ENCODE results near the gene SUN2.
"Not testable (repeated sequence)": the region's sequence is repeated elsewhere in the genome, so short reads cannot be mapped to it uniquely, and the experiment has no call there.

The SUN2 gene, protein sequence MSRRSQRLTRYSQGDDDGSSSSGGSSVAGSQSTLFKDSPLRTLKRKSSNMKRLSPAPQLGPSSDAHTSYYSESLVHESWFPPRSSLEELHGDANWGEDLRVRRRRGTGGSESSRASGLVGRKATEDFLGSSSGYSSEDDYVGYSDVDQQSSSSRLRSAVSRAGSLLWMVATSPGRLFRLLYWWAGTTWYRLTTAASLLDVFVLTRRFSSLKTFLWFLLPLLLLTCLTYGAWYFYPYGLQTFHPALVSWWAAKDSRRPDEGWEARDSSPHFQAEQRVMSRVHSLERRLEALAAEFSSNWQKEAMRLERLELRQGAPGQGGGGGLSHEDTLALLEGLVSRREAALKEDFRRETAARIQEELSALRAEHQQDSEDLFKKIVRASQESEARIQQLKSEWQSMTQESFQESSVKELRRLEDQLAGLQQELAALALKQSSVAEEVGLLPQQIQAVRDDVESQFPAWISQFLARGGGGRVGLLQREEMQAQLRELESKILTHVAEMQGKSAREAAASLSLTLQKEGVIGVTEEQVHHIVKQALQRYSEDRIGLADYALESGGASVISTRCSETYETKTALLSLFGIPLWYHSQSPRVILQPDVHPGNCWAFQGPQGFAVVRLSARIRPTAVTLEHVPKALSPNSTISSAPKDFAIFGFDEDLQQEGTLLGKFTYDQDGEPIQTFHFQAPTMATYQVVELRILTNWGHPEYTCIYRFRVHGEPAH

DNA sequence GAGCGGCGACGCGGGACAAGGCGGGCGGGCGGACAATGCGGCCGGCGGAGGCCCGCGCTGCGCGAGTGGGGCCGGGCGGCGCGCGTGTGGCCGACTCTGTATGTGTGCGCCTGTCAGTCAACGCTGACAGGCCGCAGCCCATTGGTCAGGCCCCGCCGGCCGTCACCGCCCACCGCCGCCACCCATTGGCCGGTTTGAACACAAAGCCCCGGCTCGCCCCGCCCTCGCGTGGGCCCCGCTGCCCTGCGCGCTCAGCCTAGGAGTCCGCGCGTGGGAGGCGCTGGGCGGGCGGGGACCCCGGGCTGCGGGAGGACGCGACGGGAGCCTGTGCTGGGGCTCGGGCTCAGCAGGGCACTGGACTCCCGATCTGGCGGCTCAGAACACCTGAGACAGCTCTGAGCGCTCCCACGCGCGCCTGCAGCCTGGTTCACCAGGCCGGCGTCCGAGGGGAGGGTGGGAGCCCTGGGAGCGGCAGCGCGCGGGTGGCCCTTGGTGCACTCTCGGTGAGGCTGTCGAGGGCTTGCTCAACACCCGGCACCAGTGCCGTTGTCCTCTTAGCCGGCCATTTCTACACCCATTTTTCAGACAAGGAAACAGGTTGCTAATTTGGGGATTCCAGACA is at the start of gene SUN2:
Gene SUN2, minus strand, starts transcription at position 88 of the 622 bp plus-strand sequence. CDS start 3,370 bp downstream, outside the sequence.
- peak; percentile 97 for DNase-seq

DNA sequence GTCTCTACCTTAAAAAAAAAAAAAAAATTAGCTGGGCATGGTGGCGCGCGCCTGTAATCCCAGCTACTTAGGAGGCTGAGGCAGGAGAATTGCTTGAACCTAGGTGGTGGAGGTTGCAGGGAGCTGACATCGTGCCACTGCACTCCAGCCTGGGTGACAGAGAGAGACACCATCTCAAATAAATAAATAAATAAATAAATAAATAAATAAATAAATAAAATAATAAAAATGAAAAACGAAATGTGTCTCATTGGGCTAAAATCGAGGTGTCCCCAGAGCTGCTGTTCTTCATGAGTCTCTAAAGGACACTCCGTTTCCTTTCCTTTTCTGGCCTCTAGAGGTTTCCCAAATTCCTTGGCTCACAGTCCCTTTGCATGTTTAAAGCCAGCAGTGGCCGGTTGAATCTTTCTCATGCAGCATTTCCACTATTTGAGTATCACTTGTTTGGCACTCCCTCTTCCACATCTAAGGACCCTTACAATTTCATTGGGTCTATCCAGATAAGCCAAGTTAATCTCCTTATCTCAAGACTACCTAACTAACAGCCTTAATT is 49.3 kb upstream of the SUN2 start:
- DNase-seq = not testable (repeated sequence)

DNA sequence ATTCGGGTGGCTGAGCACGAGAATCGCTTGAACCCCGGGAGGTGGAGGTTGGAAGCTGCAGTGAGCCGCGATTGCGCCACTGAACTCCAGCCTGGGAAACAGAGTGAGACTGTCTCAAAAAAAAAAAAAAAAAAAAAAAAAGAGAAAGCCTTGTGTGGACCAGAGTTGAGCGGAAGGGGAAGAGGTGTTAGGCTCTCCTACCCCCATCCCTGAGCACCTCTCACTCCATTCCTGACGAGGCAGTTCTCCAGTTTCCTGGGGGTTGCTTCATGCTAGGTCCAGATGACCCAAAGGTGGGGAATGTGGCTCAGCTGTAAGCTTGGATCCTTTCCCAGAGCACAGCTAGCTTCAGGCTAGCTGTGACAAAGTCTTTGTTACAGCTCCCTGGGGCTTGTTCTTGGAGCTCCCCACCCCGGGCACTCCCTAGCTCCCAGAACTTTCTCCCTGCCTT is 46.9 kb upstream of the SUN2 start:
- no peak for DNase-seq

DNA sequence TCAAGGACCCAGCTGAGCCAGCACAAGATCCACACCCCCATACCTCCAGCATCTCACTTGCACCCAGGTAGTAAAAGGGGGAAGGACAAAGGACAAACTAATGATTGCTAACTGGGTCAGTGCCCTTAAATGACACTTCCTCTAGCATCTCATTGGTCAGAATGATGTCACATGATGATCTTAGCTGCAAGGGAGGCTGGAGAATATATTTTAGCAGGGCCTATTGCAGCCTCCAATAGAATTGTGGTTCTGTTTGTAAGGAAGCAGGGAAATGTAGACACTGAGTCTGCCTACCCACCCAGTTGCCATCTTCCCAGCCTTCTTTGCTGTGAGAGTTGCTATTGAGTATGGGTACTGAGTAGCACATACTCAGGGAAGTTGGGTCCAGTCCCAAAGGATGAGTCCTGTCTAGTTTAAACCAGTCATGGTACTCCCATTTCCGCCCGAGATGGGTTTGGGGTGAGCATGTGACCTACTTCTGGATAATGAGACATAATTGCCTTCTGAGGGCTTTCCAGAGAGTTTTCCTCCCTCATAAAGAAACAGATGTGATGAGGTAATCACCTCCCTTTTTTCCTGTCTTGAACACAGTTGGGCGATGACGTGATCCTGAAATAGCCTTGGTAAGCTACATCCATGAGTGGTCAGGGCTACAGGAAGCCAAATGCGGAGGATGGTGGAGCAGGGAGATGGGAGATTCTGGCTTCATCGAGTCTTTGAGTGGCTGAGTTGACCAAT is 43.6 kb upstream of the SUN2 start:
- no peak for DNase-seq

DNA sequence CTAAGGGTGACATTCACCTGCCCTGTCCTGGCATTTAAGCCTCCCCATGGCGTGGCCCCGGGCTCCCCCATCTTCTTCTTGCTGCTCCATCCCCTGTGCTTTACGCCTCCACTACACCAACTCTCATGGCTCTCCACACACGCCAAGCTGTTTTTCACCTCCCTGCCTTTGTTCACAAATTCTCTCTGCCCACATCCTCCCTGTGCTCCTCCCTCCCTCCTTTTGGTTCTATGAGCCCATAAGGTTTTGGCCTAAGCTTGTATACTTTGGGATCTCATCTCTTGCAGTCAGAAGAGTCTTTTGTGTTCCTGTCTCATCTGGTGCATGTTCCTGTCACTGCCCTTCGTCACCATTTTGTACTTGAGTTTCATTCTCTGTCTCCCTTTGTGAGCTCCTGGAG is 42.7 kb upstream of the SUN2 start:
- peak; percentile 21 for DNase-seq

DNA sequence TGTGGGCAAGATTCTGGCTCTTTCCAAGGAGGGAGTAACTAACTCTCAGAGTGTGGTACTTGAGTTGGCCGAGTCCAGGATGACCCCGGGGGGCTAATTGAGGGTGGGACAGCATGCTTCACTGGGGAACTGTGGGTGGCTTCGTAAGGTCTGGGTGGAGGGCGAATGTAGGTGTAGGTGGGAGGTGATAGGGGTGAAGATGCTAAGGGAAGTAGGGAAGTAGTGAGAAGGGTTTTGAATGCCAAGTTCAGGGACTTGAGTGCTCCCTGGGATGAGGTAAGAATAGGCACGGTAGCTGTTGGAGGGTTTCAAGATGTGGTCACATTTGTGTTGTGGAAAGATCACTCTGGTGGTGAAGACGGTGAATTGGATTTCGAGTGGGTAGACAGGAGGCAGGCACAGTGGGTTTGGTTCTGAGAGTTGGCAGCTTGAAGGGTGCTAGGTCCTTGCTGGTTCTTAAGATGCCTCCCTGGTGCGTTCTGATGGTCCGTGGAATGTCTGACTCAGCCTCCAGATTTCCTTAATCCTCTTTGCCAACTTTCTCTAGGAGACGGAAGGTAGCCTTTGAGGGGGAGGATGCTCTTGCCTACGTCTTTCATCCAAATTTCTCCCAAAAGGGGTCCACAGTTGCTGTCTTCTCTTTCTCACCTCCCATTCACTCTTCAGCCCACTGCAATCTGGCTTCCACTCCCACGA is 40.6 kb upstream of the SUN2 start:
- DNase-seq = no peak

DNA sequence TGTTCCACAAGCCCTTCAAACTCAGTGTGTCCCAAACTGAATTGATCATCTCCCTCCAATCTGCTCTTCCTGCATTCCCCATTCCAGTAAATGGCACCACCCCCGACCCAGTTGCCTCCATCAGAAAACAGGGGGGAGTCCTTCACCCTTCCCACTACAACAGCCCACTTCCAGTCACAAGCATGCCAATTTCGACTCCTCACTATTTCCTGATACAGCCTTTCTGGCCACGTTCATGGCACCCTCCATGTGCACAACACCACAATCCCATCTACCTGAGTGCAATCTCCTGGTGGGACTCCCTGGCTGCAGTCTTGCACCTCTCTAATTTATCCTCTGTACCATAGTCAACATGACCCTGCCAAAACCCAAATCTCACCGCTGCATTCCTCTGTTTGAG is 39.8 kb upstream of the SUN2 start:
- no peak for DNase-seq

DNA sequence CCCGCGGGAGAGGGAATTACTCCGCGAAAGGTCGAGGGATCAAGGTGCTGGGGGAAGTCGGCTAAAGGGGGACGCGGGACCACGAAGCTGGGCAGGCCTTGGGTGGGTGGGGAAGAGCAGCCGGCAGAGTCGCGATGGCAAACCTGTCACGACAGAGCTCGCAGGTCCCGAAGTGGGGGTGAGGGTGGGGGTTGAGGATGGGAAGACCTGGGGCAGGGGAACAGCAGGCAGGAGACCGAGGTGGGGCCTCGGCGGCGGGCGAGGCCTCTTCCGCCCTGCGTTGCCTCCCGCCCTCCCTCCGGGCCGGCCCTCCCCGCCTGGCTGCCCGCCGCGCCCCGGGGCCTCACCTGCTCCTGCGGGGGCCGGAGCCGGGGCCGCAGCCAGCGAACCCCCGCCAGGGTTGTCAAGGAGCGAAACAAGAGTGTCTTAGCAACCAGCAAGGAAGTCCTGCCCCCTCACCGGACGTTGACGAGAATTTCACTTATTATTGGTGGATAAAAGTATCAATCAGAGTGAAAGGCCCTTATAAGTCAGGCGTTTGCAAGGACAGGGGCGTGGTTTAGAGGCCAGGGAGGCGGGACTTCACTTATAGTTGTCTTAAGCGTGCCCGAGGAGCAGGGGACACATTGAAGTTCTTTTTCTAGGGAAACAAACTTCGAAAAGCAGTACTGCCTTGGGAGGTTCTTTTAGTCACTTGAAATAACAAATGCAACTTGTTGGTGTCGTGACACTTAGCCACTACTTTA is 38.1 kb upstream of the SUN2 start, which contains the start of gene DNAL4:
Gene DNAL4, minus strand, starts transcription at position 423 of the 746 bp plus-strand sequence. CDS start 11,412 bp downstream, outside the sequence.
- DNase-seq = peak; percentile 96

DNA sequence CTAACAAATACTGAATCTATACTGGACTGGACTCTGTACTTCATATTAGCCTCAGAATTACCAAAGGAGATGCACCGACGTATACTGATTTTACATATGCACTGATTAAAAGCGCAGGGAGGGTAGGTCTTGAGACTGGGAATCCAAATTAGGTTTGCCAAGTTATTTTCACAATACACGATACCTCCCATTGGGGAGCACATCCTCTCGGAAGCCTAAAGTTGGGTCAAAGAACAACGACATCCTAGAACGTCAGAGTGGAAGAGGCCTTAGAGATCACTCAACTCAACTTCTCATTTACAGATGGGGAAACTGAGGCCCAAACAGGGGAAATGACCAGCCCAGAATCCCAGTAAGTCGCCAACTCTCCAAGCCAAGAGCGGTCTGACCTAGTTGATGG is 37.5 kb upstream of the SUN2 start:
- DNase-seq = no peak

DNA sequence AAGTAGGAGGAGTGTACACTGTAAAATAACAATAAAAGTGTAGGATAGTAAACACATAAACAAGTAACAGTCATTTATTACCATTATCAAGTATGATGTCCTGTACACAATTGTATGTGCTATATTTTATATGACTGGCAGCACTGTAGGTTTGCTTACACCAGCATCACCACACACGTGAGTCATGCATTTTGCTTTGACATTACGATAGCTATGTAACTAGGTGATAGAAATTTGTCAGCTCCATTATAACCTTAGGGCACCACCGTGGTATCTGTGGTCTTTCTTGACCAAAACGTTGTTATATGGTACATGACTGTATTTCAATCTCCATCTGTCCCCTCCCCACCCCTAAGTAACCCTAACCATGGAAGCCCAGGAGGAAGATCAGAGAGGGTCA is 37.0 kb upstream of the SUN2 start:
- DNase-seq = no peak

DNA sequence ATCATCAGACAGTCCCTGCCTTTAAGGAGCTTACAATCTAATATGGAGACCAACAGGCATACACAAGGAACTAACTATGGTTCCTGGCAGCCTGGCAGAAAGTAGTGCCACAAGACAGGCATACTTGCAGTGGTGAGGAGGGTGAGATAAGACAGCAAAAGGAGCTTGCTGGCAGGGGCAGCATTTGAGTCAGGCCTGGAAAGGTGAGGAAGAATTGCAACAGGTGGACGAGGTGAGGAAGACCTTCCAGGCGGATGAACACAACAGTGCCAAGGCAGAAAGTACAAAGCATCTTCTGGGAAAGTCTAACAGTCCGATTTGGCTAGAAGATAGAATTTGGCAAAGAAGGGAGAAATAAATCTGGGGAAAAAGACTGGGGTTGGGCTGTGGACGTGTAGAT is 33.8 kb upstream of the SUN2 start:
- DNase-seq = no peak

DNA sequence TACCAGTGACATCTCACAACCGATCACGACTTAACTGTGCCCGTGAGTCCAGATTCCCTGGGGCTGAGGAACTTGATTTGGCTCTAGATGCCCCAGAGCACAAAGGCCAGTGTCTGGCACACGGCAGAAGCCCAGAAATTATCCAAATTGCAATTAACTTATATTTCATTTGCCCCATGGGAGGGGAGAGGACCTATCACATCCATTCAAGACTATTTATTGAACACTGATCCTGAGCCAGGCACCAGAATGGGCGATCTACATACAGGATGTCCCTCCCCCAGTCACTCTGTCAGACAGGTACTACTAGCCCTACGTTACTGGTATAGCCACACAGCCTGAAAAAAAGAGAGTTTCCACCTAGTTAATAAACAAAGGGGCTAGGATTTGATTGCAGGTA is 33.0 kb upstream of the SUN2 start:
- DNase-seq = no peak

DNA sequence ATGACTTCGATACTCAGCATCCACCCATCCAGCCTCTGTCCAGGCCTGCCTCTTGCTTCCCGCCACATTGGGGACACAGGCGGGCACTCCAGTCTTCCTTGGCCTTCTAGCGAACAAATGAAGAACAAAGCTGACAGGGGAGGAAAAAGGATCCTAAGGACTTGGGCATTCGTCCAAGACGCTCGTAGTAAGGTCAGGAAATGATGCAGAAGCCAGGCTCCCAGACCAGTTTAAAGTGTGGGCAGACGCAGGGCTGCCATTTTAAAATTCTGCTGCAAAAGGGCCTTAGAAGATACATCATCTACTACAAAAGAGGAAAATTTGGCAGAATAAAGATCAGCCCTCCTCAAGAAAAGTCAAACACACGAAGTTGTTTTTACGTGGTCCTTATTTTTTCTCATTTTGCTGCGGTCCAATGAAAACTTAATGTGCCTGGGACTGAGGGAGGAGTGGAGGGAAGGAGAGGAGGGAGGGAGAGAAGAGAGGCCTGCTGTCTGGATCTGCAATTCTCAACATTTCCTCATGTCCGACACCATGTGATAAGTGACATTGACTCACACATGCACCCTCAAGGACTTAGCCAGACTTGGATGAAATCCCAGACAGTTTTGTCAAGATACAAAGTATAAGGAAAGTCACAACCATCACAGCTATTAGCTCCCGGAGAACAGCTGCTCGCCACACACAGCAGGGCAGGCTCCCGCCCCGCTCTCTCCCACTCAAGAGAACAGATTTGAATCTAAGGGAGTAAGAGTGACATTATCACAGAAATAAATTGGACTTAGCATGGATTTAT is 32.4 kb upstream of the SUN2 start:
- no peak for DNase-seq

DNA sequence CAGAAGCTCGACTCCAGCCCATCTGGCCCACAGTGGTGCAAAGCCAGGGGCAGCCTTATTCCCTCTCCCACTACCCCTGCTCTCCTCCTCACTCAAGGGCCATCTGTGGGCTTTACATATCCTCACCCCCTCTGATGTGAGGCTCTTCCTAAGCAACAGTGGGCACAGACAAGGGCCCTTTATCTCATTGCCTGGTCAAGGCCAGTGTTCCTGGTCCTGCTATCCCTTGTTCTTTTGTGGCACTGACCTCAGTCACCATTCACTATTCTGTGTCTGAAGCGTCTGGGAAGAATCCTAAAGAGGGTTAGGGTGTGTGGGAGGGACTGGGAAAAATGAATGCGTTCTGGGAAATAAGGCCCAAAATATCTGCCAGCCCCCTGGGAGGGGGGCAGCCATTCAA is 30.8 kb upstream of the SUN2 start:
- no peak for DNase-seq

DNA sequence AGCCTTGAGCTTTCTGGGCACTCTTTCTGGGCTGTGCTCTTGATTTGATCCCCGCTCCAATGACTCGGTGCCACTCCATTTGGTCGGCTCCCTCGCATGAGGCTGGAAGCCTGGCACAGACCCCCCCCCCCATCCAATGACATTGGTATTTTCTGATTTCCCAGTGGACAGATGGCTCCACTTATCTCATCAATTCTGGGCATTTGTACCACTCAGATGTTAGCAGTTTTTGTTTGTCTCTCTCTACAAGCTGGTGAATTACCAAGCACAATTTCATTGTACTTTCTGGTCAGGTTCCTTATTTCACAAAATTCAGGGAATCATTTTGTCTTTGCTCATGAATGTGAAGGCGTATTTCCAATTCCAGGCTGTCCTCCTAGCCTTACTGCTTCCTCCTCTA is 29.1 kb upstream of the SUN2 start:
- DNase-seq = no peak

DNA sequence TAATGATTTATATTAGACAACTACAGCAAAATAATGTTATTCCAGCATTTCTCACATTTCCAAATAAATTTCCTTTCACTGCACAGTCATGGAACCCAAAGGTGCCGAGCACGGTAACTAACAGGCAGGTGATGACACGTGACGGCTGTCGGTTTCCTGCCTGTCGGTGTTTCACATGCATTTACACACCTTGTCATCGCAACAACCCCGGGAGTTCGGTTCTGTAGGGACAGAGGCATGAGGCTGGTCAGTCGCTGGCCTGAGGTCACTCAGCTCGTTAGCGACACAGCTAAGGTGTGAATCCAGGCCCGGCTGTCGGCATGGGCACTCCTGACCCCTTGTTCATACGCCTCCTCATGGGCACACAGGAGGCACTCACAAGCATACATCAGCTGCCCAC is 28.2 kb upstream of the SUN2 start:
- DNase-seq = no peak

DNA sequence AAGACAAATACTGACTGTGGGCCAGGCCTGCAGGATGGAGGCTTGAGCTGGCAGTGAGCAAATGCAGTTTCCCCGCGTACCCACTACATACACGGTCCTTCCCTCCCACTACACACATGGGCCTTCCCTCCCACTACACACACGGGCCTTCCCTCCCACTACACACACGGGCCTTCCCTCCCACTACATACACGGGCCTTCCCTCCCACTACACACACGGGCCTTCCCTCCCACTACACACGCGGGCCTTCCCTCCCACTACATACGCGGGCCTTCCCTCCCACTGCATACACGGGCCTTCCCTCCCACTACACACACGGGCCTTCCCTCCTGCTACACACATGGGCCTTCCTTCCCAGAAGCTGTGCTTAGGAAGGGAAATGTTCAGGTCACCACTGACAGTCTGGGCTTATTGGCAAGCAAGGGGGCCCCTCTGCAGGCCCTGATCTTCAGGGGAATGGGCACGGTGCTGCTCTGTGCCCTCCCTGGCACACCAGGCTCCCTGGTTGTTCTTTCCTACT is 27.4 kb upstream of the SUN2 start:
- DNase-seq = no peak

DNA sequence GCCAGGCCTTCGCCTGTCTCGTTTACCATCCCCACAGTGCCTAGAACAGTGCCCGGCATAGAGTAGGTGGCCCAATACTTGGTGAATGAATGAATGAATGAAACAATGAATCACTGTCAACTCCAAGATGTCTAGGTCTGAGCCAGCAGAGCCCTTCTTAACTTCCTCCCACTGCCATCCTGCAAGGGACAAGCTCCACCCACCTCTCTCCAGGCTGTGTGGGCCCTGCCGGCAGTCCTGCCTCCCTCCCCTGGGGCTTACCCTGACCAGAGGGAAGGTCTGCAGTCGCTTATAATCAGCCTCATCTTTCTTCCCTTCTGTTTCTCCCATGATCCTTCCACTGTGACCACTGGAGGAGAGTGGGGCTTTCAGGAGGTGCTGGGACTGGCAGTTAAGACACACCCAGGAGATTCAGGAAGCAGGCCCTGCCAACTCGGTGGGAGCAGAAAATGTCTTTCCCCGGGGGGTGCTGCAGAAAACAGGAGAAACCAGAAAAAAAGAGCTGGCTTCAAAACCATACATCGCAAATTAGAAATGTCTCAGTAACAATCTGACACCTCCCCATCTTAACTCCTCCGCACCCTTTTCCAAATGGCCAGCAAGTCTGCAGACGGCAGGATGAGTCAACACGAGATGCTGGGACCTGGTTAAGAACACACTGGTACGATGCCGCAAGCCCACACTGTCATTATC is 26.8 kb upstream of the SUN2 start:
- DNase-seq = no peak

DNA sequence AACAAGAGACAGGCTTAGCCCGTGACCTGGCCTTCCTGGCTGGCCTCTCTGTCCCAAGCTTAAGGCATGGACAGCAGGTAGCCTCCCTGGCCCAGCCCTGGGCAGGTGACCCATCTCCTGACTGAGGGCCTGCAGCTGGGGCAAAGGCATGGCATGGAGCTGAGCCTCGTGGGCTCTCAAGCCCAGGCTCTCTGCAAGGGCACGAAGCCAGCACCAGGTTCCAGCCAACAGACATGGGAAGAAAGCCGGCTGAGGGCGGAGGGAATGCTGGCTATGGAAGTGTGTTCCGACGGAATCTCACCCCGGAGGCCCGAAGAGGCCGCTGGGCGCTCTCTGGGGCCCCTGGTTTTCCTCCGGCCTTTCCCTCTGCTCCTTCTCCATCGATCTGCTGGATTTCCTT is 25.2 kb upstream of the SUN2 start:
- no peak for DNase-seq

All from CD4-positive, alpha-beta T cell treated with Interleukin-6 for 4 hours (primary cell).